Umbilical cord (tissue), 2 donors: ENCODE data around the gene SEC61A2. TPM values are rescaled to one million over a fixed set of nuclear protein-coding genes. Genes with fewer than 3 reads are reported as not detected.
"Not testable (repeated sequence)": the region's sequence is repeated elsewhere in the genome, so short reads cannot be mapped to it uniquely, and the experiment has no call there.

Source experiments
- DNase-seq: peaks from one replicate; pipeline ENCODE4 v3.0.0-alpha.2; 2015; ENCODE audit warnings: low spot score
- total RNA-seq: library from RNA; depleted of rRNA; stranded (reverse); fragments of >200 nt; gene quantifications from one replicate; pipeline ENCODE4 v1.2.3, GENCODE V29; 2014; ENCODE audit warnings: low replicate concordance; ENCODE audit not compliant: insufficient read depth

SEC61A2 gene
- total RNA-seq, 1 donor from 2014 or later, result 2.6 TPM

GRCh38 chr10:12160664-12161063, 31.2 kb downstream of the SEC61A2 start:
- no peak for DNase-seq

- no peak for DNase-seq
Observed at GRCh38 chr10:12162927-12163326, 33.5 kb downstream of the SEC61A2 start.

DNA sequence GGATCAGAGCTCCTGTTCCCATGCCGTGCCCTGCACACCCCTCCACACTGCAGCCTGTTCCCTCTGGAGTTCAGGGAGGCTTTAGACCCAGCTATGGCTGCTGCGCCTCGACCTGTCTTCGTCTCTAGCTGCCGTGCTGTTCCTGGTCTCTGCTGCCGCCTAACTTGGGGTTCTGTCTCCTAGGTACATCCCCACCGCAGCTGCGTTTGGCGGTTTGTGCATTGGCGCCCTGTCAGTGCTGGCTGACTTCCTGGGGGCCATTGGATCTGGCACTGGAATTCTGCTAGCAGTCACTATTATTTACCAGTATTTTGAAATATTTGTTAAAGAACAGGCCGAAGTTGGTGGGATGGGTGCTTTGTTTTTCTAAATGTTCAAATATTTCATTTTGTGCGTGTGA, 34.6 kb downstream of the SEC61A2 start:
- no peak for DNase-seq

GRCh38 chr10:12165036-12165435, 35.6 kb downstream of the SEC61A2 start:
- DNase-seq, result no peak

DNA sequence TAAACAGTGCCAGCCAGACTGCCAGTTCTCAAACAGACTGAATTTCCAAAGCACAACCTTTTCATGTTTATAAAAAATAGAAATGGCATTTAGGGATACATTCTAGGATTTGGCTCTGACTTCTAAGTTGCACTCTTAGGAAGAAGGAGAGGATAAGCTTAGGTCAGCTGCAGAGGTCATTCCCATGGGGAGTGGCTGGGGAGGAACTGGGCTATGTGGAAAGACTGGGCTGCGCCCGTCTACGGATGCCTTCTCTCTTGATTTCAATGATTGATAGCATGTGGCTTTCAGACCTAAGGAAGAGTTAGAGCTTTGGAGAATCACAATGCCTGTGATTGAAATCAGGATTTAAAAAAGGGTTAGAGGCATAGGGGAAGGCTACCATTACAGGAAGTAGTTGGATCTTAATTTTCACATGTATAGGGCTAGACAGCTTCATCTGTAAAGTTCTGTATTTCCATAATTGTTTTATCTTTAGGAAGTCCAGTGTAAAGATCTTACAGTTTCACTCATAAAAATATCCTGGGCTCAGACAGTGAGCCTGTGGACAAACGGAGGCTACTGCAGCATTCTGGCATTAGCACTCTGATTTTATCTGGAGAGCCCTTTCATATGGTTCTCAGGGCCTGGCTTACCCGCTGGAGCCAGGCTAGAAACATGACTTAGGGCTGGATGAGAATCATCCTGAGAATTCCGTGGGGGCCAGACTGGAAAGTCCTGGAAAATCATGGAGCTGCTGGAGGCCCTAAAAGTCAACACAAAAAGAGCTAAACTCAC, 36.7 kb downstream of the SEC61A2 start:
- no peak for DNase-seq

DNA sequence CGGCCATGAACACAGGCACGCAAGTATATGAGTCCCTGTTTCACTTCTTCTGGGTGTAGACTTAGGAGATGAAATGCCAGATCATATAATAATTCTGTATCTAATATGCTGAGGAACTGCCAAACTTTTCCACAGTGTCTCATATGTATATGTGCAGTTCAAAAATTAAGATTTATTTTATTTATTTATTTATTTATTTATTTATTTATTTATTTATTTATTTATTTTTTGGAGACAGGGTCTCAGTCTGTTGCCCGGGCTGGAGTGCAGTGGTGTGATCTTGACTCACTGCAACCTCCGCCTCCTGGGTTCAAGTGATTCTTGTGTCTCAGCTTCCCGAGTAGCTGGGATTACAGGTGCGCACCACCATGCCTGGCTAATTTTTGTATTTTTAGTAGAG, 42.0 kb downstream of the SEC61A2 start:
- not testable (repeated sequence) for DNase-seq

- no peak for DNase-seq
Observed at GRCh38 chr10:12177642-12178041, 48.2 kb downstream of the SEC61A2 start.

GRCh38 chr10:12179606-12180170, 50.2 kb downstream of the SEC61A2 start:
- DNase-seq, result no peak

DNA sequence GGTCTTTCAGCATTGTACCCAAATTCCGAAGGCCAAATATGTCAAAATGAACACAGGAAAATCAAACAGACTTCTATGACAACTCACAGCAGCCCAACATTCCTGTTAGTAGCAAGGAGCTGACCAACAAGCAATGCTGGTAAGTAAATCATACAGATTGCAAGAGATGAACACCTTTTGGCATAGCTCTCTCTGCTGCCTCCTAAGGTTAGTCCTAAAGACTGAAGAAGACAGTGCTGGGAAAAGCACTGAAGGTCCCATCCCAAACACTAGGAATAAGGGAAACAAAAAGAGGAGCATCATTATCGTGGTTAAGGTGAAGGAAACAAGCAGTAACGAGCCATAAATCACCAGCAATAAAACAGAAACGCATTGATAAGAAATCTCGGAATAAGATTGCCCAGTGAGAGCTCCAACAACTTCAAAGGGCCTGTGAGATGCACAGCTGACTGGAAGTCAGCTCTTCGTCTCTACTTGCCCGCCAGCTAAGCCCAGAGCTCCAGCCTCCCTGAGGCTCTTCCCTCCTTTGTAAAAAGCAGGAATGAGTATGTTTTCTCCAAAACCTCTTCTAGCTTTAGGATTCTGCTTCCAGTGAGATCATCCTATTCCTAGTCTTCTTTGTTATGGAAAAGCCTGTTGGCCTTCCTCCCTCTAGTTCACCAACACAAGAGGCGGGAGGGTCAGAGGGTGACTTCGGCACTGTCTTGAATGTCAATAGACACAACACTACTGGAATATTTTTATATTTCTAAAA, 50.9 kb downstream of the SEC61A2 start:
- no peak for DNase-seq

DNA sequence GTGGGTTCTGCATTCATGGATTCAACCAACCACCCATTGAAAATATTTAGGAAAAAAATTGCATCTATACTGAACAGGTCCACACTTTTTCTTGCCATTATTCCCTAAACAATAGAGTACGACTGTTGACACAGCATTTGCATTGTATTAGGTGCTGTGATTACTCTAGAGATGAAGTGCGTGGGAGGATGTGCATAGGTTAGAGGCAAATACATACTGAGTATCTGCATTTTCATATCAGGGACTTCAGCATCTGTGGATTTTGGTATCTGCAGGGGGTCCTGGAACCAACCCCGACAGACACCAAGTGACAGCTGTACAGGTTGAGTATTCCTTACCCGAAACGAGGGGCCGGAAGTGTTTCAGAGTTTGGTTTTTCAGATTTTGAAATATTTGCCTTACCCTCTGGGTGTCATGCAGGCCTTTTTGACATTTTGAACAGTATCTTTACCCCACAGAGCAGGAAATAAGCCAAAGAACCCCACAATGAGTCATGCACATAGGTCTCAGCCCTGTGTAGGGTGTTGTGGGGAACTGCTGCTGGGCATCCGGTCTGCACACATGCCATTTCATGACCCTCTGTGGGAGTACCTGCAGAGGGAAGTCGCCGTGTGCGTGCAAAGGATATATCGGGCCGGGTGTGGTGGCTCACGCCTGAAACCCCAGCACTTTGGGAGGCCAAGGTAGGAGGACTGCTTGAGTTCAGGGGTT, 51.7 kb downstream of the SEC61A2 start:
- DNase-seq, result no peak

GRCh38 chr10:12184165-12184564, 54.7 kb downstream of the SEC61A2 start:
- no peak for DNase-seq

GRCh38 chr10:12186323-12186722, 56.8 kb downstream of the SEC61A2 start:
- no peak for DNase-seq

- DNase-seq, result no peak
Observed at GRCh38 chr10:12187321-12187905, 57.9 kb downstream of the SEC61A2 start.

DNA sequence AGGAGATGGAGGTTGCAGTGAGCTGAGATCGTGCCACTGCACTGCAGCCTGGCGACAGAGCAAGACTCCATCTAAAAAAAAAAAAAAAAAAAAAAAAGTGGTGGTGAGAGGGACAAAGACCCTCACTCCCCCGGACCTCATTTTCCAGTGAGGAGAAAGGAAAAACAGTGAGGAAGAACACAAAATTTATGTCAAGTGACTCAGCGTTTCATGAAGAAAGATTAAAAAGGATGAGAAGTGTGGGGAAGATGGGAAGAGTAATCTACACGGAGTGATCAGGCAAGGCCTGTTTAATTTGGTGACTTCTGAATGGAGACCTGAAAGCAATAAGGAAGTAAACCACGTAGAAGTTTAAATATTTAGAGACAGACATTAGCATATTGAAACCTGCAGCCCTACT, 59.2 kb downstream of the SEC61A2 start:
- no peak for DNase-seq

- DNase-seq, result no peak
Observed at GRCh38 chr10:12189426-12189825, 59.9 kb downstream of the SEC61A2 start.

- no peak for DNase-seq
Observed at GRCh38 chr10:12191715-12192114, 62.2 kb downstream of the SEC61A2 start.

DNA sequence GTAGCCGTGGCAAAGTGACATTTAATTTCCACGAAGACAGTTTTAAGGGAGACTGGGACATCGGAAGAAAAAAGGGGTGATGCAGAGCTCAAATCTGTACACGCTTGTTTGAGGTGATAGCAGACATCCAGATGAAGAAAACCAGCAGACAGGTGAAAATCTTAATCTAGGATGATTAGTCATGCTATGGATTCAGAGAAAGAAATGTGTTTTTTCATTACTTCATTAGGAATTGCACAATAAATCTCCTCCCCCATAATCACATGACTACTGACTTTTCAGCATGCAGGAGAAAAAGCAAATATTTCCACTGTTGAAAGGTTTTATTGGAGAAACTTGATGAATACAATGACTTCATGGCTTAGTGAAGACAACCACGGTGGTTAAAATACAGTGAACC, 63.7 kb downstream of the SEC61A2 start:
- DNase-seq, result no peak

- DNase-seq, result peak; percentile 41
Observed at GRCh38 chr10:12194752-12195271, 65.3 kb downstream of the SEC61A2 start.

DNA sequence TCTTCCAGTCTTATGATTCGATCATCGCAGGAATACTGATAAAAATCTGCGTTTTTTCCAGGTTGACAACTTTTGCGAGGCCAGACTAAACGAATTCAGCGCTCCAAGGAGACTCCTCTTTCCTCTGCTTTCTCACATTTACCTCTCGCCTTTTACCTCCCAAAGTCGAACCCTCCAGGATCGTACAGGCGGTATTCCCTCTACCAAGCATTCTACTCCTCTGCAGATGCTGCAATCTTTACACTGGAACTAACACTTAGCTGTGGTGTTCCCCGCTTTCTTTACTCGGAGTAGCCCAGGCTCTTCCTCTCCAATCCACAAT, 65.8 kb downstream of the SEC61A2 start:
- no peak for DNase-seq

DNA sequence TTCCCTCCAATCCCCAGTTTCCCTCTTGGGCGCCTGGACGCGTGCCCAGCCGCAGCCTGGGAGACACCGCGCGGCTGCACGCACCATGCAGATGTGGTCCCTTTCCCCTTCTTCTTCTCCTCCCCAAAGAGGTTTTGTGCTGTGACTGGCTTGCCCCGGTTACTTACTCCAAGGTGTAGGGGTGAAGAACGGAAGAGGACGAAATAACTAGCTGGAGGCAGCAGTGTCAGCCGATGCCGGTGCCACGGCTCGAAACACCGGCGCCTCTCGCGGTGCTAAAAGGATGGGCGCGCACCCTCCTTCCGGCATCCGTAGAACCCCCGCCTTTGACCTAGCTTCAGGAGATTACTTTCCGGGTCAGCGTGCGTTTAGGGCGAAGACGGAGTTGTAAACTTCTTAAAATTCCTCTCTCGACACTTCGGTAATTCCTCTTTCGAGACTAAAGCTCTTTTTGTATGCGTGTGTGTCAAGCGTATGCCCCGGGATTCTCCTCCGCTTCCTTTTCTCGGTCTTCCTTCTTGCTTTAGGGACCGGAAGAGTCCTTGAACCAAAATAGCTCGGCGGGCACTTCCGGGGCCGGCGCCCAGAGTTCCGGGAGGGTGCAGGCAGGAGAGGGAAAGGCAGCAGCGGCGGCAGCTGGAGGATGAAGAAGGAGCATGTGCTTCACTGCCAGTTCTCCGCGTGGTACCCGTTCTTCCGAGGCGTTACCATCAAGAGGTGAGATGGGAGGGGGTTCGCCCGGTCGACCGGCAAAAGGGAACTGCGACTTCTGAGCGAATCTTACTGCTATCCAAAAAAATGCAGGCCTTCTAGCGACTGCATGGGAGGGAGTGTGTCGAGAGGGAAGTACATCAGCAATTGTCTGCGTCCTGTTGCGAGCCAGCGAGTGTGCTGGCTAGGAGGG, 66.4 kb downstream of the SEC61A2 start, which contains the start of the genes CDC123 and NUDT5:
Gene CDC123 (plus strand): TSS at position 586 of the 904 bp plus-strand sequence. CDS start 58 bp downstream, at position 644.
Gene NUDT5 (minus strand): TSS at position 289 of the 904 bp plus-strand sequence. CDS start 9,600 bp downstream, outside the sequence.
- peak; percentile 96 for DNase-seq
